ENCODE measurements around the gene ZNF783. TPM values are rescaled to one million over a fixed set of nuclear protein-coding genes. Genes with fewer than 3 reads are reported as not detected.

The ZNF783 gene
- total and polyA plus RNA-seq, 2 donors (not counting 1 experiment from before 2014, with no cell fraction given), result 3.3 to 11.4 TPM

DNA sequence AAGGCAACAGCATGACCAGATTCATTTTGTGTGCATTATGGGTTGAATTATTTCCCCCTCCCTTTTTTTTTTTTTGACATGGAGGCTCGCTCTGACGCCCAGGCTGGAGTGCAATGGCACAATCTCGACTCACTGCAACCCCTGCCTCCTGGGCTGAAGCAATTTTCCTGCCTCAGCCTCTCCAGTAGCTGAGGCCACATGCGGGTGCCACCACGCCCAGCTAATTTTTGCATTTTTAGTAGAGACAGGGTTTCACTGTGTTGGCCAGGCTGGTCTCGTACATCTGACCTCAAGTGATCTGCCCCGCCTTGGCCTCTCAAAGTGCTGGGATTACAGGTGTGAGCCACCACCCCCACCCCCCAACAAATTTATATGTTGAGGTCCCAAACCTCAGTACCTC lies 42.0 kb downstream of the ZNF783 start:
- Histone ChIP-seq H3K4me2 (ENCODE audit: extremely low read depth, insufficient read depth, low read length) (no peak overlapping the region), H3K4me1 (ENCODE audit: control insufficient read depth, extremely low read depth, insufficient read depth, low read length) (no peaks in the 10 kb centered on the region), H2AFZ (ENCODE audit: low read length) (no peak overlapping the region), H3K9ac (ENCODE audit: insufficient read depth, low read length) (no peak overlapping the region), H3K27ac (ENCODE audit: insufficient read depth, low read length) (no peak overlapping the region), H3K27me3 (ENCODE audit: control insufficient read depth, insufficient read depth, low read length) (no peaks in the 10 kb centered on the region), H3K9me3 (ENCODE audit: control insufficient read depth, insufficient read depth, low read depth, low read length) (no peaks in the 10 kb centered on the region), H3K79me2 (ENCODE audit: control insufficient read depth, insufficient read depth, low read length) (no peaks in the 10 kb centered on the region), H3K36me3 (ENCODE audit: control insufficient read depth, insufficient read depth, low read length) (no peaks in the 10 kb centered on the region), H4K20me1 (ENCODE audit: control insufficient read depth, extremely low read depth, insufficient read depth, low read length) (no peaks in the 10 kb centered on the region), H3K4me3 (replicated peaks in 1 of 4; ENCODE audit: control extremely low read depth in 1 of 4, insufficient read depth in 1 of 4, low read depth in 3 of 4, low read length in 4 of 4) (no peak overlapping the region)
- no peak for TF ChIP-seq EZH2 (IDR thresholded peaks at IDR 0.05; ENCODE audit: low read length, missing control alignments)
- TF ChIP-seq, protein P1, sequence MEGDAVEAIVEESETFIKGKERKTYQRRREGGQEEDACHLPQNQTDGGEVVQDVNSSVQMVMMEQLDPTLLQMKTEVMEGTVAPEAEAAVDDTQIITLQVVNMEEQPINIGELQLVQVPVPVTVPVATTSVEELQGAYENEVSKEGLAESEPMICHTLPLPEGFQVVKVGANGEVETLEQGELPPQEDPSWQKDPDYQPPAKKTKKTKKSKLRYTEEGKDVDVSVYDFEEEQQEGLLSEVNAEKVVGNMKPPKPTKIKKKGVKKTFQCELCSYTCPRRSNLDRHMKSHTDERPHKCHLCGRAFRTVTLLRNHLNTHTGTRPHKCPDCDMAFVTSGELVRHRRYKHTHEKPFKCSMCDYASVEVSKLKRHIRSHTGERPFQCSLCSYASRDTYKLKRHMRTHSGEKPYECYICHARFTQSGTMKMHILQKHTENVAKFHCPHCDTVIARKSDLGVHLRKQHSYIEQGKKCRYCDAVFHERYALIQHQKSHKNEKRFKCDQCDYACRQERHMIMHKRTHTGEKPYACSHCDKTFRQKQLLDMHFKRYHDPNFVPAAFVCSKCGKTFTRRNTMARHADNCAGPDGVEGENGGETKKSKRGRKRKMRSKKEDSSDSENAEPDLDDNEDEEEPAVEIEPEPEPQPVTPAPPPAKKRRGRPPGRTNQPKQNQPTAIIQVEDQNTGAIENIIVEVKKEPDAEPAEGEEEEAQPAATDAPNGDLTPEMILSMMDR (conservative IDR thresholded peaks at IDR 0.05 in 1 of 2, IDR thresholded peaks at IDR 0.05 in 1 of 2; ENCODE audit: low read depth in 1 of 2, low read length in 2 of 2), result no peak
- DNase-seq (ENCODE audit: low read depth in 2 of 2), result no peak

DNA sequence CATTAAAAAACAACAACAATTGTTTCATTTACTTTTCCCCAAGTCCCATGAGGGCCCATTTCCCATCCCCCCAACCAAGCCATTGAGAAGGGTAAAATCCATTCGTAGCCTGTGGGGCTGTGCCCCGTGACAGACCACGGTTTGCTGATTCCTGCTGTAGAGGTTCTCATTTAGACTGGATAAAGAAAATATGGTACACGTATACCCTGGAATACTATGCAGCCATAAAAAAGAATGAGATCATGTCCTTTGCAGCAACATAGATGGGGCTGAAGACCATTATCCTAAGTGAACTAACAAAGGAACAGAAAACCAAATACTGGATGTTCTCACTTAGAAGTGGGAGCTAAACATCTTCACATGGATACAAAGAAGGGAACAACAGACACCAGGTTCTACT lies 44.9 kb downstream of the ZNF783 start:
- no peak overlapping the region for H3K4me3 ChIP-seq (replicated peaks in 1 of 4; ENCODE audit: control extremely low read depth in 1 of 4, insufficient read depth in 1 of 4, low read depth in 3 of 4, low read length in 4 of 4)
- H3K79me2 ChIP-seq (ENCODE audit: control insufficient read depth, insufficient read depth, low read length), result no peaks in the 10 kb centered on the region
- no peak overlapping the region for H3K4me2 ChIP-seq (ENCODE audit: extremely low read depth, insufficient read depth, low read length)
- no peak overlapping the region for H3K9ac ChIP-seq (ENCODE audit: insufficient read depth, low read length)
- no peaks in the 10 kb centered on the region for H3K27me3 ChIP-seq (ENCODE audit: control insufficient read depth, insufficient read depth, low read length)
- no peaks in the 10 kb centered on the region for H4K20me1 ChIP-seq (ENCODE audit: control insufficient read depth, extremely low read depth, insufficient read depth, low read length)
- no peak for TF ChIP-seq EZH2 (IDR thresholded peaks at IDR 0.05; ENCODE audit: low read length, missing control alignments)
- TF ChIP-seq, protein P1 (conservative IDR thresholded peaks at IDR 0.05 in 1 of 2, IDR thresholded peaks at IDR 0.05 in 1 of 2; ENCODE audit: low read depth in 1 of 2, low read length in 2 of 2), result no peak
- no peak overlapping the region for H2AFZ ChIP-seq (ENCODE audit: low read length)
- H3K9me3 ChIP-seq (ENCODE audit: control insufficient read depth, insufficient read depth, low read depth, low read length), result no peaks in the 10 kb centered on the region
- no peak for DNase-seq (ENCODE audit: low read depth in 2 of 2)
- no peaks in the 10 kb centered on the region for H3K36me3 ChIP-seq (ENCODE audit: control insufficient read depth, insufficient read depth, low read length)
- no peaks in the 10 kb centered on the region for H3K4me1 ChIP-seq (ENCODE audit: control insufficient read depth, extremely low read depth, insufficient read depth, low read length)
- H3K27ac ChIP-seq (ENCODE audit: insufficient read depth, low read length), result no peak overlapping the region

DNA sequence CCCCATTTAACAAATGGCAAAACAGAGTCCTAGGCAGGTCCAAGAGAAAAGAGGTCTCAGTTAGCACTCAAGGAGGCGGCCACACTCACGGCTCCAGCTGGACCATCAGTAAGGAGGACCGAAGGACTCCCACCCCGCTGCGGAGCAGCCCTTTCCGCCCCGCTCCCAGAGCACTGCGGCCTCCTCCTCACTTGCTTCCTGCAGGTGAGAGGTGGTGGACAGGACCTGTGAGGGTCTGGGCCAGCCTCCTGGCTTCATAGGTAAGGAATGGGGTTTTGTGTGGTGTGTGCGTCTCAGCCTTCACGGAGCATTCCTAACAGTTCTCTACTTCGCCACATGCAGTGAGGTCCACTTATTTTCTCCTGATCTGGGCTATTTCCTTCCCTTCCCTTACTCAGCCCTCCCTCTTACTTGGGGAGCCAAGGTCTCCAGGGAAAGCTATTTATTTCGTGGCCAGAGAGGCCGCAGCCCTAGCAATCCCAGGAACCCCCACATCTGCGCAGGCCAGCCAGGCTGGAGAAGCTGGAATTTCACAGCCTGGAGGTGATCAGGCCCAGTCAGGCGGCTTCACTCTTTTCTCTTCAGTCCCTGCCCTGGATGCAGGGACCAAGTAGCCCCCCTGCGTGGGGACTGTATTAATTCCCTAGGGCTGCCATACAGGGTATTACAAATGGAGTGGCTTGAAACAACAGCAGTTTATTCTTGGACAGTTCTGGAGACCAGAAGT lies 45.9 kb downstream of the ZNF783 start:
- H3K4me1 ChIP-seq (ENCODE audit: control insufficient read depth, extremely low read depth, insufficient read depth, low read length), result no peaks in the 10 kb centered on the region
- H4K20me1 ChIP-seq (ENCODE audit: control insufficient read depth, extremely low read depth, insufficient read depth, low read length), result no peaks in the 10 kb centered on the region
- no peaks in the 10 kb centered on the region for H3K36me3 ChIP-seq (ENCODE audit: control insufficient read depth, insufficient read depth, low read length)
- H3K9ac ChIP-seq (ENCODE audit: insufficient read depth, low read length), result no peak overlapping the region
- H3K27me3 ChIP-seq (ENCODE audit: control insufficient read depth, insufficient read depth, low read length), result no peaks in the 10 kb centered on the region
- H3K4me2 ChIP-seq (ENCODE audit: extremely low read depth, insufficient read depth, low read length), result no peak overlapping the region
- H2AFZ ChIP-seq (ENCODE audit: low read length), result no peak overlapping the region
- no peak overlapping the region for H3K4me3 ChIP-seq (replicated peaks in 1 of 4; ENCODE audit: control extremely low read depth in 1 of 4, insufficient read depth in 1 of 4, low read depth in 3 of 4, low read length in 4 of 4)
- no peak overlapping the region for H3K27ac ChIP-seq (ENCODE audit: insufficient read depth, low read length)
- TF ChIP-seq EZH2 (IDR thresholded peaks at IDR 0.05; ENCODE audit: low read length, missing control alignments), result no peak
- TF ChIP-seq, protein P1 (conservative IDR thresholded peaks at IDR 0.05 in 1 of 2, IDR thresholded peaks at IDR 0.05 in 1 of 2; ENCODE audit: low read depth in 1 of 2, low read length in 2 of 2), result no peak
- no peaks in the 10 kb centered on the region for H3K79me2 ChIP-seq (ENCODE audit: control insufficient read depth, insufficient read depth, low read length)
- no peaks in the 10 kb centered on the region for H3K9me3 ChIP-seq (ENCODE audit: control insufficient read depth, insufficient read depth, low read depth, low read length)
- no peak for DNase-seq (ENCODE audit: low read depth in 2 of 2)
